Heart right ventricle (tissue), 16 donors: ENCODE data around the gene KCNIP1. TPM values are rescaled to one million over a fixed set of nuclear protein-coding genes. Genes with fewer than 3 reads are reported as not detected.

Source experiments
- ATAC-seq, 8 donors: fragments of 200-7000 bp; cut with Tn5 transposase; one replicate each; pipeline ENCODE4 v1.9.1; 2020; ENCODE audit warnings: mild to moderate bottlenecking in 8 of 8, moderate library complexity in 8 of 8, moderate number of reproducible peaks in 1 of 8
- DNase-seq, 2 donors: peaks; one replicate each; pipeline ENCODE4 v3.0.0-alpha.2; 2020
- H3K27ac ChIP-seq, 10 donors: fragments of 200-600 bp; sonication (generic) in 2 of 10; one replicate each; pipeline versions ENCODE4 v1.5.0 to v1.8.0; 2020 to 2022; ENCODE audit warnings: mild to moderate bottlenecking in 3 of 10
- H3K27me3 ChIP-seq, 7 donors: fragments of 200-600 bp; one replicate each; pipeline ENCODE4 v1.8.0; 2021 to 2022; ENCODE audit warnings: mild to moderate bottlenecking in 2 of 7
- H3K36me3 ChIP-seq, 9 donors: fragments of 200-600 bp; sonication (generic) in 1 of 9; one replicate each; pipeline versions ENCODE4 v1.5.0 to v1.8.0; 2020 to 2022; ENCODE audit warnings: mild to moderate bottlenecking in 2 of 9
- H3K4me1 ChIP-seq, 9 donors: fragments of 200-600 bp; sonication (generic) in 1 of 9; one replicate each; pipeline versions ENCODE4 v1.5.0 to v1.8.0; 2020 to 2022; ENCODE audit warnings: mild to moderate bottlenecking in 4 of 9
- H3K4me3 ChIP-seq, 10 donors: fragments of 200-600 bp; sonication (generic) in 2 of 10; one replicate each; pipeline versions ENCODE4 v1.5.0 to v1.8.0; 2020 to 2022; ENCODE audit warnings: mild to moderate bottlenecking in 7 of 10, moderate library complexity in 2 of 10
- H3K9me3 ChIP-seq, 11 donors: fragments of 200-600 bp in 10 of 11; sonication (generic) in 2 of 11; one replicate each; pipeline versions ENCODE4 v1.5.0 to v1.8.0; 2013 to 2022; ENCODE audit warnings: mild to moderate bottlenecking in 2 of 11, control low read depth in 1 of 11, moderate library complexity in 1 of 11
- CTCF ChIP-seq, 9 donors: fragments of 200-600 bp; sonication (generic) in 2 of 9; IDR thresholded peaks; one replicate each; pipeline versions ENCODE4 v1.5.0 to v1.8.0; 2021 to 2022; ENCODE audit warnings: antibody characterized with exemption in 9 of 9, mild to moderate bottlenecking in 5 of 9, moderate library complexity in 1 of 9
- WGBS, 2 donors: extraction: QIAGEN DNeasy Blood & Tissue Kit; methylation state at CpG; one replicate each; pipeline ENCODE4 v1.1.7; 2013; ENCODE audit warnings: inconsistent platforms in 1 of 2; 5-methylcytosine and 5-hydroxymethylcytosine counted together
- intact Hi-C, 10 donors: fragments of 100-400 bp; cut with DNase I; formaldehyde crosslinking; loops; one replicate each; pipeline versions ENCODE4 v1.11.1 to v1.14.2; 2022
- polyA plus RNA-seq, 2 donors: library from polyadenylated mRNA; stranded (reverse); fragments of 200-250 nt; gene quantifications; one replicate each; pipeline ENCODE4 v1.2.3, GENCODE V29; 2013
- total RNA-seq, 10 donors: library from RNA; stranded (reverse); fragmentation: NEBNext Ultra II Directional in 3 of 10; extraction: Animal tissue kit (Norgen Biotek cat#: 25700) in 3 of 10; gene quantifications; one replicate each; pipeline versions ENCODE4 v1.2.1 to v1.2.4, GENCODE V29; 2021 to 2023
- donor health status: Arrhythmogenic right ventricular cardiomyopathy.
- donor health status: ischemic (EF 13 %, LVEDD 7.1; RV severe dilation, severe dysfunction).
- donor health status: healthy with polysubstance abuse.
- donor health status: DM: no; HTN: yes; CAD: no.
- donor health status: DM: no; HTN: no; CAD: no.
- donor health status: ischemic (EF 25% LVEDD 6.9; RV normal size, moderate dysfunction).
- donor health status: ischemic (EF 25% LVEDD 5.7; RV mildly dilated, moderate dysfunction).
- donor health status: healthy.
- donor health status: DM: yes; HTN: yes; CAD: no.
- donor health status: Ischemic cardiomyopathy.
- donor health status: ischemic (EF 35%, LVEDD 5.7; RV mildly dilated, moderate dysfunction).
- donor health status: nonischemic (EF 11% LVEDD 7.7; RV severe dilation, severe dysfunction).
- donor health status: DM: yes; HTN: yes; CAD: no.
- donor health status: PGD.
- donor health status: ischemic (EF 29% LVEDD 5.4; RV normal size, mild dysfunction).
- donor health status: nonischemic (EF 23%, LVEDD 6.1; RV moderate dilation, normal function).

Gene KCNIP1
- total and polyA plus RNA-seq, 12 donors: 0.06 to 0.67 (median 0.21) TPM; not detected in 7

GRCh38 chr5:170483701-170484458, 19.9 kb upstream of the KCNIP1 start:
- DNase-seq: no peak
- no peak for TF ChIP-seq CTCF (IDR thresholded peaks at IDR 0.05)
- intact Hi-C loops: no loop called here
- no peak for ATAC-seq
- no peaks in the 10 kb centered on the region for H3K27me3 ChIP-seq
- peaks cover 0 to 7% (median 0%) of the 10 kb centered on the region in 9 donors for H3K4me1 ChIP-seq
- no peak overlapping the region for H3K27ac ChIP-seq
- no peaks in the 10 kb centered on the region for H3K9me3 ChIP-seq
- 68% methylated on average over 19 of the region's 19 CpGs for WGBS, 2 donors
- no peaks in the 10 kb centered on the region for H3K36me3 ChIP-seq
- no peak overlapping the region for H3K4me3 ChIP-seq

GRCh38 chr5:170484459-170484831, 19.4 kb upstream of the KCNIP1 start:
- no peak for DNase-seq
- intact Hi-C loops: no loop called here
- H3K4me1 ChIP-seq: peaks cover 0 to 7% (median 0%) of the 10 kb centered on the region in 9 donors
- H3K27ac ChIP-seq: no peak overlapping the region
- no peak for ATAC-seq
- H3K9me3 ChIP-seq: no peaks in the 10 kb centered on the region
- H3K27me3 ChIP-seq: no peaks in the 10 kb centered on the region
- 82 to 92% methylated on average over 5 to 6 of the region's 6 CpGs for WGBS, 2 donors
- H3K4me3 ChIP-seq: no peak overlapping the region
- TF ChIP-seq CTCF (IDR thresholded peaks at IDR 0.05): no peak
- no peaks in the 10 kb centered on the region for H3K36me3 ChIP-seq

- no peak for TF ChIP-seq CTCF (IDR thresholded peaks at IDR 0.05)
- H3K27me3 ChIP-seq: no peaks in the 10 kb centered on the region
- no peaks in the 10 kb centered on the region for H3K36me3 ChIP-seq
- ATAC-seq: no peak
- no peak overlapping the region for H3K4me3 ChIP-seq
- DNase-seq: no peak
- H3K27ac ChIP-seq: no peak overlapping the region
- intact Hi-C loops: no loop called here
- no peaks in the 10 kb centered on the region for H3K9me3 ChIP-seq
- H3K4me1 ChIP-seq: peaks cover 0 to 7% (median 0%) of the 10 kb centered on the region in 9 donors
- 93 to 97% methylated on average over 12 of the region's 12 CpGs for WGBS, 2 donors
Measured at GRCh38 chr5:170484847-170485615, 18.8 kb upstream of the KCNIP1 start.

GRCh38 chr5:170485616-170485911, 18.3 kb upstream of the KCNIP1 start:
- TF ChIP-seq CTCF (IDR thresholded peaks at IDR 0.05): no peak
- H3K9me3 ChIP-seq: no peaks in the 10 kb centered on the region
- H3K27me3 ChIP-seq: no peaks in the 10 kb centered on the region
- peaks cover 0 to 8% (median 0%) of the 10 kb centered on the region in 9 donors for H3K4me1 ChIP-seq
- intact Hi-C loops: no loop called here
- ATAC-seq: no peak
- H3K27ac ChIP-seq: no peak overlapping the region
- no peak overlapping the region for H3K4me3 ChIP-seq
- H3K36me3 ChIP-seq: no peaks in the 10 kb centered on the region
- no peak for DNase-seq
